Naive thymus-derived CD8-positive, alpha-beta T cell (primary cell): ENCODE measurements around the gene ZNF253. TPM values are rescaled to one million over a fixed set of nuclear protein-coding genes. Genes with fewer than 3 reads are reported as not detected.

Experiments used
- polyA plus RNA-seq, 3 donors: library from polyadenylated mRNA; unstranded; fragments of 300-500 nt; fragmentation: Illumina TruSeq; gene quantifications; one replicate each; pipeline ENCODE4 v1.2.3, GENCODE V29; 2021
- total RNA-seq, 8 experiments: library from RNA in 2 of 8; stranded (reverse) in 2 of 8; gene quantifications; one replicate each; pipeline ENCODE4 v1.2.3 and lab custom pipeline; 2021 to 2026

Gene ZNF253
- total and polyA plus RNA-seq, 5 experiments from 2014 or later, result 7.1 to 37.5 (median 9.4) TPM

Other genes with a start within 250 kb of the ZNF253 start
- gene PBX4, start 247.2 kb upstream of the ZNF253 start, total RNA-seq, result 10 to 100 TPM; 46.0 to 49.4 TPM
- gene PBX4, start 247.2 kb upstream of the ZNF253 start, polyA plus RNA-seq, result 1 to 10 TPM; 2.6 to 6.9 (median 4.2) TPM
- gene LPAR2, start 237.7 kb upstream of the ZNF253 start, total RNA-seq, result 10 to 100 TPM; 82.7 to 93.1 TPM
- 10 to 100 TPM; 12.9 to 38.0 (median 16.7) TPM for gene LPAR2, start 237.7 kb upstream of the ZNF253 start, polyA plus RNA-seq
- gene GMIP, start 222.2 kb upstream of the ZNF253 start, total RNA-seq, result 100 to 1,000 TPM; 133 to 135 TPM
- gene GMIP, start 222.2 kb upstream of the ZNF253 start, polyA plus RNA-seq, result 10 to 100 TPM; 40.6 to 72.4 (median 41.9) TPM
- gene ATP13A1, start 202.2 kb upstream of the ZNF253 start, total RNA-seq, result 100 to 1,000 TPM; 155 to 158 TPM
- gene ATP13A1, start 202.2 kb upstream of the ZNF253 start, polyA plus RNA-seq, result 10 to 100 TPM; 15.3 to 46.7 (median 20.7) TPM
- 100 to 1,000 TPM; 252 to 269 TPM for gene ZNF101, start 197.0 kb upstream of the ZNF253 start, total RNA-seq
- gene ZNF101, start 197.0 kb upstream of the ZNF253 start, polyA plus RNA-seq, result 100 to 1,000 TPM in 2 of 3 donors, 10 to 100 TPM in 1; 99.7 to 144 (median 131) TPM
- gene ZNF14, start 132.8 kb upstream of the ZNF253 start, total RNA-seq, result 10 to 100 TPM; 39.8 TPM
- 10 to 100 TPM in 2 of 3 donors, 1 to 10 TPM in 1; 8.2 to 16.3 (median 11.4) TPM for gene ZNF14, start 132.8 kb upstream of the ZNF253 start, polyA plus RNA-seq
- 10 to 100 TPM; 85.5 to 98.7 TPM for gene ZNF506, start 44.1 kb upstream of the ZNF253 start, total RNA-seq
- gene ZNF506, start 44.1 kb upstream of the ZNF253 start, polyA plus RNA-seq, result 10 to 100 TPM; 23.4 to 29.6 (median 27.8) TPM
- 10 to 100 TPM; 11.7 to 12.5 TPM for gene ZNF93, start 35.1 kb downstream of the ZNF253 start, total RNA-seq
- 10 to 100 TPM in 2 of 3 donors, 1 to 10 TPM in 1; 7.7 to 11.5 (median 11.2) TPM for gene ZNF93, start 35.1 kb downstream of the ZNF253 start, polyA plus RNA-seq
- 10 to 100 TPM; 11.7 to 11.8 TPM for gene ZNF682, start 173.6 kb downstream of the ZNF253 start, total RNA-seq
- gene ZNF682, start 173.6 kb downstream of the ZNF253 start, polyA plus RNA-seq, result 1 to 10 TPM; 2.8 to 5.9 (median 3.4) TPM
- 10 to 100 TPM; 10.9 to 13.1 TPM for gene ZNF90, start 212.1 kb downstream of the ZNF253 start, total RNA-seq
- gene ZNF90, start 212.1 kb downstream of the ZNF253 start, polyA plus RNA-seq, result 1 to 10 TPM in 2 of 3 donors, under 1 TPM in 1; 0.68 to 2.7 (median 2.1) TPM